Mesendoderm (in vitro differentiated cells): ENCODE measurements around the gene ECT2.
"Not testable (repeated sequence)": the region's sequence is repeated elsewhere in the genome, so short reads cannot be mapped to it uniquely, and the experiment has no call there.

Experiments used
- DNase-seq: peaks from one replicate; pipeline ENCODE4 v3.0.0; 2013
- H2AK5ac ChIP-seq: 2 replicates; pipeline ENCODE4 v1.6.1; 2013; ENCODE audit warnings: low read length, inconsistent platforms
- H2BK120ac ChIP-seq: 2 replicates; pipeline ENCODE4 v1.6.1; 2013; ENCODE audit warnings: low read depth, mild to moderate bottlenecking, low read length, moderate library complexity, mixed read lengths
- H2BK15ac ChIP-seq: replicated peaks from 2 replicates; pipeline ENCODE4 v1.6.1; 2013; ENCODE audit warnings: low read depth, mild to moderate bottlenecking, moderate library complexity
- H2BK5ac ChIP-seq: 2 replicates; pipeline ENCODE4 v1.6.1; 2013; ENCODE audit warnings: low read length, inconsistent platforms
- H3K18ac ChIP-seq: 2 replicates; pipeline ENCODE4 v1.6.1; 2013; ENCODE audit warnings: mild to moderate bottlenecking, low read length, mixed read lengths
- H3K23ac ChIP-seq: one replicate; pipeline ENCODE4 v1.6.1; 2013; ENCODE audit warnings: low read length
- H3K27ac ChIP-seq: 2 replicates; pipeline ENCODE4 v1.5.1; 2013; ENCODE audit warnings: low read depth, mild to moderate bottlenecking, inconsistent platforms, low read length, moderate library complexity
- H3K27me3 ChIP-seq: 2 replicates; pipeline ENCODE4 v1.6.1; 2013; ENCODE audit warnings: low read length, control low read depth, mild to moderate bottlenecking, inconsistent platforms; ENCODE audit not compliant: insufficient read depth, poor library complexity
- H3K36me3 ChIP-seq: 2 replicates; pipeline ENCODE4 v1.6.1; 2013; ENCODE audit warnings: low read length, inconsistent platforms; ENCODE audit not compliant: control insufficient read depth, insufficient read depth
- H3K4ac ChIP-seq: one replicate; pipeline ENCODE4 v1.6.1; 2013; ENCODE audit warnings: low read depth, mild to moderate bottlenecking, low read length, moderate library complexity
- H3K4me1 ChIP-seq: 2 replicates; pipeline ENCODE4 v1.6.1; 2013; ENCODE audit warnings: low read depth, low read length, inconsistent platforms; ENCODE audit not compliant: control insufficient read depth
- H3K4me2 ChIP-seq: 2 replicates; pipeline ENCODE4 v1.6.1; 2013; ENCODE audit warnings: low read length
- H3K4me3 ChIP-seq: 2 replicates; pipeline ENCODE4 v1.5.1; 2013; ENCODE audit warnings: mild to moderate bottlenecking, low read length
- H3K56ac ChIP-seq: one replicate; pipeline ENCODE4 v1.6.1; 2013; ENCODE audit warnings: low read length
- H3K79me1 ChIP-seq: 2 replicates; pipeline ENCODE4 v1.6.1; 2013; ENCODE audit warnings: low read length, inconsistent platforms
- H3K79me2 ChIP-seq: 2 replicates; pipeline ENCODE4 v1.6.1; 2013; ENCODE audit warnings: mild to moderate bottlenecking, low read length; ENCODE audit not compliant: control insufficient read depth, insufficient read depth
- H3K9ac ChIP-seq: 2 replicates; pipeline ENCODE4 v1.6.1; 2013; ENCODE audit warnings: low read length, inconsistent platforms
- H4K5ac ChIP-seq: one replicate; pipeline ENCODE4 v1.6.1; 2013; ENCODE audit warnings: low read length
- H4K8ac ChIP-seq: one replicate; pipeline ENCODE4 v1.6.1; 2013; ENCODE audit warnings: low read depth, mild to moderate bottlenecking, control low read depth, low read length, moderate library complexity
- WGBS: extraction: QIAGEN DNeasy Blood & Tissue Kit; methylation state at CpG from one replicate; pipeline ENCODE4 v1.1.7; 2013; ENCODE audit warnings: low lambda C conversion rate, missing lambda C conversion rate; ENCODE audit not compliant: insufficient coverage; ENCODE audit errors: extremely low coverage; 5-methylcytosine and 5-hydroxymethylcytosine counted together

Gene ECT2

GRCh38 chr3:172717493-172718088 is 32.9 kb upstream of the ECT2 start:
- Histone ChIP-seq H3K23ac (no peak overlapping the region), H3K27ac (no peak overlapping the region), H3K36me3 (no peaks in the 10 kb centered on the region), H2BK15ac (no peak overlapping the region), H3K18ac (no peak overlapping the region), H4K8ac (no peak overlapping the region), H2BK5ac (no peak overlapping the region), H3K56ac (no peak overlapping the region), H3K9ac (no peak overlapping the region), H3K4ac (no peak overlapping the region), H3K79me2 (no peaks in the 10 kb centered on the region), H3K4me1 (no peaks in the 10 kb centered on the region), H2BK120ac (no peak overlapping the region), H3K4me3 (no peak overlapping the region), H4K5ac (no peak overlapping the region), H3K4me2 (no peak overlapping the region), H3K27me3 (no peaks in the 10 kb centered on the region), H2AK5ac (no peak overlapping the region), H3K79me1 (no peaks in the 10 kb centered on the region)
- DNase-seq, result no peak
- no CpG with 5 or more reads among the region's 4 CpGs for WGBS

- H3K4me1 ChIP-seq, H3K79me2 ChIP-seq, H2BK15ac ChIP-seq, H3K4ac ChIP-seq, H3K27ac ChIP-seq, H3K79me1 ChIP-seq, H2AK5ac ChIP-seq, H2BK120ac ChIP-seq, H3K27me3 ChIP-seq, H2BK5ac ChIP-seq, H3K4me2 ChIP-seq, H3K9ac ChIP-seq, H3K23ac ChIP-seq, H4K8ac ChIP-seq, H4K5ac ChIP-seq, DNase-seq, H3K56ac ChIP-seq, H3K4me3 ChIP-seq, H3K18ac ChIP-seq, H3K36me3 ChIP-seq: not testable (repeated sequence)
- WGBS, result no CpG with 5 or more reads among the region's 8 CpGs
Observed at GRCh38 chr3:172722536-172723040, 27.9 kb upstream of the ECT2 start.

GRCh38 chr3:172726380-172726779 is 24.1 kb upstream of the ECT2 start:
- no peaks in the 10 kb centered on the region for H3K79me1 ChIP-seq
- no peak overlapping the region for H2BK15ac ChIP-seq
- no peak overlapping the region for H3K9ac ChIP-seq
- no peak overlapping the region for H2BK5ac ChIP-seq
- no peak overlapping the region for H3K27ac ChIP-seq
- no peaks in the 10 kb centered on the region for H3K79me2 ChIP-seq
- H3K4me3 ChIP-seq, result no peak overlapping the region
- no peak overlapping the region for H2AK5ac ChIP-seq
- H3K4me1 ChIP-seq, result no peaks in the 10 kb centered on the region
- H3K18ac ChIP-seq, result no peak overlapping the region
- no peaks in the 10 kb centered on the region for H3K27me3 ChIP-seq
- no peak overlapping the region for H3K4me2 ChIP-seq
- no peak overlapping the region for H2BK120ac ChIP-seq
- H3K56ac ChIP-seq, result no peak overlapping the region
- no CpG with 5 or more reads among the region's 1 CpG for WGBS
- no peak overlapping the region for H4K8ac ChIP-seq
- no peak overlapping the region for H3K4ac ChIP-seq
- no peaks in the 10 kb centered on the region for H3K36me3 ChIP-seq
- no peak for DNase-seq
- H3K23ac ChIP-seq, result no peak overlapping the region
- H4K5ac ChIP-seq, result no peak overlapping the region

DNA sequence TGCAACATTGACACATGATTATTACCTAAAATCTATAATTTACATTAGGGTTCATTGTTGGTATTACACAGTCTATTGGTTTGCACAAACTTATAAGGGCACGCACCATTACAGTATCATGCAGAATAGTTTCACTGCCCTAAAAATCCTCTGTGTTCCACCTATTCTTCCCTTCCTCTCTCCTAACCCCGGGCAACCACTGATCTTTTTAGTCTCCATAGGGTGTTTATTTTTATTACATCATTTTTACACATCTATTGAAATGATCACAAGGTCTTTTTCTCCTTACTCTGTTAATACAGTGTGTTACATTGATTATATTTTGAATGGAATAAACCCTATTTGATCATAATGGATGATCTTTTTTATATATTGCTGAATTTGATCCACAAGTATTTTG is 15.5 kb upstream of the ECT2 start:
- Histone ChIP-seq H2AK5ac (no peak overlapping the region), H3K27ac (no peak overlapping the region)
- no CpG with 5 or more reads among the region's 2 CpGs for WGBS

GRCh38 chr3:172739462-172739861 is 11.1 kb upstream of the ECT2 start:
- no peak overlapping the region for H3K18ac ChIP-seq
- H3K56ac ChIP-seq, result no peak overlapping the region
- no peak overlapping the region for H4K5ac ChIP-seq
- H4K8ac ChIP-seq, result no peak overlapping the region
- H3K4me1 ChIP-seq, result no peaks in the 10 kb centered on the region
- no CpG with 5 or more reads among the region's 1 CpG for WGBS
- no peak overlapping the region for H3K23ac ChIP-seq
- no peak overlapping the region for H3K9ac ChIP-seq
- no peak overlapping the region for H2BK120ac ChIP-seq
- no peak overlapping the region for H2AK5ac ChIP-seq
- H3K36me3 ChIP-seq, result no peaks in the 10 kb centered on the region
- H3K27ac ChIP-seq, result no peak overlapping the region
- H3K4ac ChIP-seq, result no peak overlapping the region
- no peaks in the 10 kb centered on the region for H3K79me1 ChIP-seq
- no peaks in the 10 kb centered on the region for H3K27me3 ChIP-seq
- no peak overlapping the region for H2BK15ac ChIP-seq
- H3K4me2 ChIP-seq, result no peak overlapping the region
- H2BK5ac ChIP-seq, result no peak overlapping the region
- DNase-seq, result no peak
- H3K4me3 ChIP-seq, result no peak overlapping the region
- H3K79me2 ChIP-seq, result no peaks in the 10 kb centered on the region

More for the DNA sequence above, 15.5 kb upstream of the ECT2 start:
- Histone ChIP-seq H4K8ac (no peak overlapping the region), H3K9ac (no peak overlapping the region), H3K36me3 (no peaks in the 10 kb centered on the region), H2BK120ac (no peak overlapping the region), H4K5ac (no peak overlapping the region), H3K18ac (no peak overlapping the region), H3K4me2 (no peak overlapping the region), H3K23ac (no peak overlapping the region), H3K4ac (no peak overlapping the region), H3K4me1 (no peaks in the 10 kb centered on the region), H3K79me1 (no peaks in the 10 kb centered on the region), H3K4me3 (no peak overlapping the region), H2BK5ac (no peak overlapping the region), H3K56ac (no peak overlapping the region), H2BK15ac (no peak overlapping the region), H3K27me3 (no peaks in the 10 kb centered on the region), H3K79me2 (no peaks in the 10 kb centered on the region)
- DNase-seq, result no peak

- Histone ChIP-seq H4K5ac (no peak overlapping the region), H3K27me3 (no peaks in the 10 kb centered on the region), H3K4ac (no peak overlapping the region), H3K18ac (no peak overlapping the region), H3K27ac (no peak overlapping the region), H3K36me3 (no peaks in the 10 kb centered on the region), H3K79me1 (no peaks in the 10 kb centered on the region), H2AK5ac (no peak overlapping the region), H3K4me2 (no peak overlapping the region), H3K23ac (no peak overlapping the region), H2BK15ac (no peak overlapping the region), H4K8ac (no peak overlapping the region), H3K56ac (no peak overlapping the region), H3K4me3 (no peak overlapping the region), H2BK5ac (no peak overlapping the region), H3K4me1 (no peaks in the 10 kb centered on the region), H3K79me2 (peaks cover 6% of the 10 kb centered on the region), H3K9ac (no peak overlapping the region), H2BK120ac (no peak overlapping the region)
- no CpG with 5 or more reads among the region's 2 CpGs for WGBS
- DNase-seq, result no peak
Observed at GRCh38 chr3:172746475-172746874, 4.1 kb upstream of the ECT2 start.
